Activated CD4-positive, alpha-beta T cell treated with anti-CD3 and anti-CD28 coated beads for 1 hour (primary cell): ENCODE data around the gene IL21R.
A peak's percentile ranks its signal among the peaks of the same experiment; 100 is the strongest.
"Not testable (repeated sequence)": the region's sequence is repeated elsewhere in the genome, so short reads cannot be mapped to it uniquely, and the experiment has no call there.

Source experiments
- DNase-seq: peaks from one replicate; pipeline ENCODE4 v3.0.0-alpha.2; 2020

IL21R gene

DNA sequence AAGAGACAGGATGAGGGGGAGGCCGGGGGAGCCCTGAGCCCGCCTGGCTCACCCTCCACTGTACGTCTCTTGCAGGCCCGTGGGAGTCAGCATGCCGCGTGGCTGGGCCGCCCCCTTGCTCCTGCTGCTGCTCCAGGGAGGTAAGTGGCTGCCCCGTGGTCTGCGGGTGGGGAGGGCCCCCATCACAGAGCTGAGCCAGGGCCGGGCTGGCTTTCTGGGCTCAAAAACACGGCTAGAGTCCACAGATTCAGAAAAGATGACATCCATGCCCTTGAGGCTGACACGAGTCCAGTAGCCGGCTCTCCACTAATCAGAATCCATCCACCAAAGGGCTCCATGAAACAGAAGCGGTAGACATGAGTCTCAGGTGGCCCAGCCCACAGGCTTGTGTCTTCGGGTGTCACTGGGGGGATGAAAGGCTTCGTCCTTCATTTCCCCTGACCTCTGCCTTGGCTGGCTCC is 28.0 kb downstream of the IL21R start:
- peak; percentile 5 for DNase-seq

DNA sequence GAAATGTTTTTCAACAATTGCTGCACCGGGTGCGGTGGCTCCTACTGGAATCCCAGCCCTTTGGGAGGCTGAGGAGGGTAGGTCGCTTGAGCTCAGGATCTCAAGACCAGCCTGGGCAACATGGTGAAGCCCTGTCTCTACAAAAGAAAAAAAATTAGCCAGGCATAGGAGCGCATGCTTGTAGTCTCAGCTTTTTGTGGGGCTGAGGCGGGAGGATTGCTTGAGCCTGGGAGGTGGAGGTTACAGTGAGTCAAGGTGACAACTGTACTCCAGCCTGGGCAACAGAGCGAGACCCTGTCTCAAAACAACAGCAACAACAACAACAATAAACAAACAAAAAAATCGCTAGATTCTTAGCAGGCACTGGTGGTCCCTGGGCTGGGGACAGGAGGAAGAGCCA is 28.5 kb downstream of the IL21R start:
- DNase-seq: no peak

DNA sequence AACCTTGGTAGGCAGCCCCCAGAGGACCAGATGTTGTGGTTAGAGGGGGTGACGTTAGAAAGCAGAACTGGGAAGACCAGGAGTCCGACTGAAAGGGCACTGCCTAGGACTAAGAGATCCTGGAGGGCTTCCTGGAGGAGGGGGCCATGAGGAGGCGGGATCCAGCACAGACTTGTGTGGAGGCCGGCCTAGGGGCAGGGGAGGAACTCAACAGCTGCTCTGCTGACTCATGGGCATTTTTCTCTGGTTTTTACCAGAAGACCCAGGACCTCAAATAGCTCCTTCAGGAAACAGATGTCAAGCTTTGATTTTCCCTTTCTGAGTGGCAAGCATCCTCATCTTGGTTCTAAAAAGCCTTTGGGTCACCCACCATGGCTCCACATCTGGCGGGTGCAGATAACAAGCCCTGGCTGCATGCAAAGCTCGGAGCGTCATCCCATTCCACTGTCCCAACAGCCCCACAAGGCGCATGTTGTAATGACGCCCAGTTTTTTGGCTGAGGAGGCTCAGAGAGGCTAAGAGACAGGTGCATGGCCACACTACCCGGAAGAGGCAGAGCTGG is 29.0 kb downstream of the IL21R start:
- DNase-seq: peak; percentile 5

DNA sequence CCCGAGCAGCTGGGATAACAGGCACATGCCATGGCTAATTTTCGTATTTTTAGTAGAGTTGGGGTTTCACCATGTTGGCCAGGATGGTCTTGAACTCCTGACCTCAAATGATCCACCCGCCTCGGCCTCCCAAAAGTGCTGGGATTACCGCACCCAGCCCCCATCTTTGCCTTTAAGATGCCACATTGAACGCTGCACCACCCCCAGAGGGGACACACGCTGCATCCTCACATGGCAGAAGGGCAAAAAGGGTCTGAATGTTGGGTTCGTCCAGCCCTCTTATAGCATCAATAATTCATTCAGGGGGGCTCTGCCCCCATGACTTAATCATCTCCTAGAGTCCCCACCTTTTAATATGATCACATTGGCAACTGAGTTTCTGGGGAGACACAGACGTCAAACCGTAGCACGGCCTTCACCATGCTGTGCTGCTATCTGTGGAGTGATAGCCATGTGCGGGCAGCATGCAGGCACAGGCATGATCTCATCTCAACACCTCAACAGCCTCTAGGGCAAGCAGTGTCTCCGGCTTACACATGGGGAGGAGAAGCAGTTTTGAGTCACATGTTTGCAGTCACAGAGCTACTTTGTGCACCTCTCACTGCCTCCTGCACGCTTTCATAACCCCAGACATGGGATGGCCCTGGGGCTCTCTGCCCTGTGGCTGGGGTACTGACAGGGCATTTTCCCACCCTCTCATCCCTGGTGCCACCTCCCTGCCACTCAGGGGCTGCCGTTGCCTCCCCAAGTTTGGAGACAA is 30.0 kb downstream of the IL21R start:
- no peak for DNase-seq

DNA sequence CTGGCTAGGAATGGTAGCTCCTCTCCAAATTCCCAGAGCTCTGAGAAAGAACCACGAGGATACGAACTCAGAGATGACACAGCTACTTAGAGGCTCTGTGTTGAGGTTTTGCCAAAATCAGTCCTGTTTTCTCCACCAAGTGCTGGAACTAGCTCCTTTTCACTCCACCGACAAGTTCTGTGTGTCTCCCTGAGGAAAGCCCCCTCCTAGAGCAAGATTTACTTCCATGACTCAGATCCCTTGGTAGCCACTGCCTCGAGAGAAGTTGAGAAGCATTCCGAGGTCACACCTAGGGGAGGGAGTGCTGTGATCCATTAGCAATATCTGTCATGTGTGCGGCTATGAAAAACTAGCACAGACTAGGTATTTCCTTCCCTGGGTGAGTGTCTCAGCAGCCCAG is 30.6 kb downstream of the IL21R start:
- no peak for DNase-seq

DNA sequence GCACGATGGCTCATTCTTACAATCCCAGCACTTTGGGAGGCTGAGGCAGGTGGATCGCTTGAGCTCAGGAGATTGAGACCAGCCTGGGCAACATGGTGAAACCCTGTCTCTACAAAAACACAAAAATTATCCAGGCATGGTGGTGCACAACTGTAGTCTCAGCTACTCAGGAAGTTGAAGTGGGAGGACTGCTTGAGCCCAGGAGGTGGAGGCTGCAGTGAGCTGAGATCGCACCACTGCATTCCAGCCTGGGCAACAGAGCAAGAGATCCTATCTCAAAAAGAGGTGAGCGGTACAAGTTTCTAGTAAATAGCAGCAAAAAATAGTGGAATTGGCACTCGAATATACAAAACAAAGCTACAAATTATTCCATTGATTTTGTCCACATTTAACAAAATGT is 31.2 kb downstream of the IL21R start:
- not testable (repeated sequence) for DNase-seq

DNA sequence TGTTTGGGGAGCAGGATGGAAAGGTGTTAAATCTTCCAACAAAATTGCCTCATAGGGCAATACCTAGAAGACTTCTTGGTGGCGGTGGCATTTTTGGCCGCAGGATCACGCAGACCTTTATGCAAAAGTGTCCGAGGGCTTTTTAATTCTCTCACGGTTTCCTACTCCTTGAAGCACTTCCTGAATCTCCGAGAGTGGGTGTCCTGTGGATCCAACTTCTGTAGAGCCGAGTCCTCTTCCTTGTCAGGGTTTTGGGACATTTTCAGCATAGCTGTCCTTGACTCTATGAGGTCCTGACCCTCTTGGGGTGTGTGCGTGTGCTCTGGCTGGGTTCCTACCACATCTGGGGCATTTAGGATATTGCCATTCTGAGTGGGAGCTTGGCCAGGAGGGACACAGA is 31.7 kb downstream of the IL21R start:
- no peak for DNase-seq

DNA sequence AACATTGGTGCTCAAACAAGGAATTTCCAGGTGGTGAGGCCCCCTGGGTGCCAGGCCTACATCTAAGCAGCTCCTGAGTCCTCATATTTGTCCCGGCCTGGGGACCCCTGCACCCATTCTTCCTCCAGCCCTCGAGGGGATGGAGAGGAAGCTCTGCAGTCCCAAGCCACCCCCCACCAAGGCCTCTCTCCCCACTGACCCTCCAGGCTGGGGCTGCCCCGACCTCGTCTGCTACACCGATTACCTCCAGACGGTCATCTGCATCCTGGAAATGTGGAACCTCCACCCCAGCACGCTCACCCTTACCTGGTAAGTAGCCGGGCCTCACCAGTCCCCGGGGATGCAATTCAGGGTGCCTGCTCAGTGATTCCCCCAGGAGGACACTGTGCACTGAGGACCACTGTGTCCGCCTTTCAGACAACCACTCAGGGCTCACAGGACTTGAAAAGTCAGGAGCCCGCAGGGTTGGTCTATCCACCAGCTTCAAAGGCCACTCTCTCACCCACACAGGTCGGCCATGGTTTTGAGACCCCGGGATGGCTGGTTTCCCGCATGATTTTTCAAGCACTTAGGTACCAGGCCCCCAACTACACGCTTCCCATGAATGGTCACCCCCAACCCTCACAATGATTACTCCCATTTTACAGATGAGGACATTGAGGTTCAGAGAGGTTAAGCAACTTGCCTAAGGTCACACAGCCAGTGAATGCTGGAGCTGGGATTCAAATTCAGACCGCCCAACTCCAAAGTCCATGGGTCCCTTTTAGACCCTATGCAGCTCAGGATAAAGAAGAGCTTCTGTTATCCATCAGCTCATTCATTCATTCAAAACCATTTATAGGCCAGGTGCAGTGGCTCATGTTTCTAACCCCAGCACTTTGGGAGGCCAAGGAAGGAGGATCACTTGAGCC is 32.4 kb downstream of the IL21R start:
- DNase-seq: no peak

DNA sequence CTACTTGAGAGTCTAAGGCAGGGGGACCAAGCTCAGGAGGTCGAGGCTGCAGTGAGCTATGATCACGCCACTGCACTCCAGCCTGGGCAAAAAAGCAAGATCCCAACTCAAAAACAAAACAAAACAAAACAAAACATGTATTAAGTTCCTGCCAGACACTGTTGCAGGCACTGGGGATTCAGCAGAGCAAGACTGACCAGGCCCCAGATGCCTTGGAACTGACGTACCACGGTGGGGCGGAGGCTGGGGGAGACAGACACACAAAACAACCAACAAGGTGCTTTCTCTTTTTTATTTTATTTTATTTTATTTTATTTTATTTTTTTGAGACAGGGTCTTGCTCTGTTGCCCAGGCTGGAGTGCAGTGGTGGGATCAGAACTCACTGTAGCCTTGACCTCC is 33.2 kb downstream of the IL21R start:
- not testable (repeated sequence) for DNase-seq

DNA sequence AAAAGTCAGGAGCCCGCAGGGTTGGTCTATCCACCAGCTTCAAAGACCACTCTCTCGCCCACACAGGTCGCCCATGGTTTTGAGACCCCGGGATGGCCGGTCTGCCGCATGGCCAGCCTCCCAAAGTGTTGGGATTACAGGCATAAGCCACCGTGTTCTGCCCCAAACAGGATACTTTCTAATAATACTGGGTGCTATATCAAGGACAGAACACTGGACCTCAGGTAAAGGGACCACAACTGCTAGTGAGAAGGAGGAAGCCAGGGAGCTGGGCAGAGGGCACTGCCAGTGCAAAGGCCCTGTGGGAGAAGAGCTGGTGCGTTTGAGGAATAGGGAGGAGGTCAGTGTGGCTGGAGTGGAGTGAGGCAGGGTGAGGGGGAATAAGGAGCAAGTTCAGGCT is 34.1 kb downstream of the IL21R start:
- DNase-seq: peak; percentile 2

DNA sequence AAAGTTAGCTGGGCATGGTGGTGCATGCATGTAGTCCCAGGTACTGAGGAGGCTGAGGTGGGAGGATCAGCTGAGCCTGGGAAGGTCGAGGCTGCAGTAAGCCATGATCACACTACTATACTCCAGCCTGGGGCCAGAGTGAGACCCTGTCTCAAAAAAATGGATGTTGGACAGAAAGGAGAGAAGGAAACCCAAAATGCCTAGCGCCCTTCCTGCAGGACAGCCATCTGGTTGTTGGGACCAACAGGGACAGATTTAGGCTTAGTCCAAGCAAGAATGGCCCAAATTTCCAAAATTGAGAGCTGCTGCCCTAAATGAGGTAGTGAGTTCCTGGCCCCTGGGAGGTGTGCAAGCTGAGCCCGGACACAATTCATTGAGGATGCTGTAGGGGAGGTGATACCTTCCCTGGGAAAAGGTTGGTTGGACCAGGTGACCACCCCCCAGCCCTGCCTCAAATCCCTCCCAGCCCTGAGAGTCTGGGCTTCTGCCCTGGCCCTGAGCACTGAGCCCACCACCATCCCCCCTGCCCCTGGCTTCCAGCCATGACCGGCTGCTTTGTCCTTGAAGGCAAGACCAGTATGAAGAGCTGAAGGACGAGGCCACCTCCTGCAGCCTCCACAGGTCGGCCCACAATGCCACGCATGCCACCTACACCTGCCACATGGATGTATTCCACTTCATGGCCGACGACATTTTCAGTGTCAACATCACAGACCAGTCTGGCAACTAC is 35.1 kb downstream of the IL21R start:
- DNase-seq: no peak

DNA sequence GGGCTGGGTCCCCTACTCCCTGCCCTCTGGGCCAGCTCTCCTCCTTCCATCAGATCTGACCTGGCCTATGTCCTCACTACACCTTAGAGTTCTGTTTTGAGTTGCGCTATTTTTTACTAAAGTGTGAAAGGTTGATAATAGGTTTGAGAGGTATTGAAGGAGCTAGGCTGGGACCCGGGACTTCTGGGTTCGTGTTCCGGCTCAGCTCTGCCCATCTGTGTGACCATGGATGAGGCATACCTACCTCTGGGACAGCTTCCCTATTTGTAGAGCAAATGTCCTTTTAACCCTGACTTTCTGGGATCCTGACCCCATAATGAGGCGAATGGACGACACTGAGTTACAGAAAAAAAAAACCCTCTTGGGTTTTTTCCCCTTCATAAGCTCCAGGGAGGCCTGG is 36.0 kb downstream of the IL21R start:
- DNase-seq: no peak

DNA sequence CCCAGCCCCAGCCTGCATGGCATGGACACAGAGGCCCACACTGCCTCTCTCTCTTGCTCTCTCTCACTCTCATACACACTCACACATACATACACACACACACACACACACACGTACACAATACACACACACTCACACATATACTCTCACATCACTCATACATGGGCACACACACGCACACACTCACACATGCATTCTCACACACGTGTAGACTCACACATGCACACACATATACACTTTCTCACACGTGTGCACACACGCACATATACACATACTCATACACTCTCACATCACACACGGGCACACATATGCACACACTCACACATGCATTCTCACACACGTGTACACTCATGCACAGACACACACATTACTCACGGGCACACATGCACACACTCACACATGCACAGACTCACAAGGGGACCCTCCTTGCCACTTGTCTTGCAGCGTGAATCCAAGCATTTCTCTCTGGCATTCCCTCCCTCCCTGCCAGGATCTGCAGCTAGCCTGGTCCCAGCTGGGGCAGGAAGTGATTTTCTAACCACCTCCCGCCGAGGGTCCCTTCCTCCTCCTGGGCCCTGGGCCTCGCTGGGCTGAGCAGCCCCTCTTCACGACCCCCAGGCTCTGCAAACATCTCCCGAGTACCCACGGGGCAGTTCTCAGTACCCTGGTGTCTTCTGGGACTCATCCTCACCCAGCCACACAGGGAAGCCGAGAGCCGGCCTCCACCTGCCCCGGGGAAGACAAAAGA is 37.5 kb downstream of the IL21R start:
- DNase-seq: no peak

DNA sequence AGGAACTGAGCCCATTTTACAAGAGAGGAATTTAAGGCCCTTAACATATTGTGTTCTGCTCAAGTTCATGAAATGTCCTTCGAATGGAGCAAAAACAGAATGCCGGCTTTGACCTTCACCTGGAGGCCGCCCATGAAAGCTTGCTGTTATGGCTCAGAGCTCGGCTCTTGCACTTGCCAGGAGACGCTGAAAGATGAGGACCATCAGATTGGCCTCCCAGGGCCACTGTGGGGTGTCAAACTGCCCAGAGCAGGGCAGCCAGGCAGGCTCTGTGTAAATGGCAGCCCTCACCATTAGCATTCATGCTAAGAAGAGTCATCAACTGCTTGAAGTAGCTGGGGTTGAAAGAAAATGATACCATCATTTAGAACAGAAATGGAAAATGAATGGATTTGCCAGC is 39.3 kb downstream of the IL21R start:
- DNase-seq: no peak

DNA sequence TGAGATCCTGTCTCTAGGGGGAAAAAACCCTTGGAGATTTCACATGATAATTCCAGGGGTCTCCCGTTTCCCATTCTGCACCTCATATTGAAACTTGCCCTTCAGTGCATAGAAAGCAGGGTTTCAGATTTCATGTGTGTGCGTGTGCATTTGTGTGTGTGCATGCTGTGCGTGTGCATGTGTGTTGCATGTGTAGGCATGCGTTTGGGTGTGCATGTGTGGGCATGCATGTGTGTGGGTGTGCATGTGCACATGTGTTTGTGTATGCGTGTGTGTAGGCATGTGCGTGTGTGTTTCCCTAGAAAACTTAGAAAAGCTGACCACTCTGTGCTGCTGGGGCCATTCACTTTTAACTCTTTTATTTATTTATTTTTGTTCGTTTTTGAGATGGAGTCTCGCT is 40.0 kb downstream of the IL21R start:
- no peak for DNase-seq

DNA sequence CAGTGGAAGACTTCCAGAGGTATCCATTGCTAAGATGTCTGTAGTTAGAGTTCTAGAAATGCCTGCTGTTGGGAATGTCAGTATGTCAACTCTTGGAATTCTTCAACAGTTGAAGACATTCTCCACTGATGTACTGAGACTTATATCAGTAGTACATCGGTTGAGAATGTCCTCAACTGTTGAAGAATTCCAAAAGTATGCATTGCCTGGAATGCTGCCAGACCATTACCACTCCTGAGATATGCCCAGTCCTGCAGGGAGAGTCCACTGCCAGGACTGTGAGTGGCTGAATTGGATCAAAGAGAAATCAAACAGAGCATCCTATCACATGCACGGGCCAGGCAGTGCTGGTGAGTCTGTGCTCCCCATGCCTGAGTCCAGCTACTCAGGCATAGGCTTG is 42.0 kb downstream of the IL21R start:
- no peak for DNase-seq

DNA sequence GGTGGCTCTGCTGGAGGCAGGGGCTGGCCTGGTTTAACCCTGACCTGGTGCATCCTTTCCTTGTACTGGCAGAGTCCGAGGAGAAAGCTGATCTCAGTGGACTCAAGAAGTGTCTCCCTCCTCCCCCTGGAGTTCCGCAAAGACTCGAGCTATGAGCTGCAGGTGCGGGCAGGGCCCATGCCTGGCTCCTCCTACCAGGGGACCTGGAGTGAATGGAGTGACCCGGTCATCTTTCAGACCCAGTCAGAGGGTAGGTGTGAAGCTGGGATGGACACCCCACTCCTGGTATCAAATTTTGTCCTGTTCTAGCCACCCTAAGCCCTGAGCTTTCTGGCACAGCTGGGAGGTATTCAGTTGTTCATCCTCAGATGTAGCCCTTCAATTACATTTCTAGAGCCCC is 42.5 kb downstream of the IL21R start:
- no peak for DNase-seq

DNA sequence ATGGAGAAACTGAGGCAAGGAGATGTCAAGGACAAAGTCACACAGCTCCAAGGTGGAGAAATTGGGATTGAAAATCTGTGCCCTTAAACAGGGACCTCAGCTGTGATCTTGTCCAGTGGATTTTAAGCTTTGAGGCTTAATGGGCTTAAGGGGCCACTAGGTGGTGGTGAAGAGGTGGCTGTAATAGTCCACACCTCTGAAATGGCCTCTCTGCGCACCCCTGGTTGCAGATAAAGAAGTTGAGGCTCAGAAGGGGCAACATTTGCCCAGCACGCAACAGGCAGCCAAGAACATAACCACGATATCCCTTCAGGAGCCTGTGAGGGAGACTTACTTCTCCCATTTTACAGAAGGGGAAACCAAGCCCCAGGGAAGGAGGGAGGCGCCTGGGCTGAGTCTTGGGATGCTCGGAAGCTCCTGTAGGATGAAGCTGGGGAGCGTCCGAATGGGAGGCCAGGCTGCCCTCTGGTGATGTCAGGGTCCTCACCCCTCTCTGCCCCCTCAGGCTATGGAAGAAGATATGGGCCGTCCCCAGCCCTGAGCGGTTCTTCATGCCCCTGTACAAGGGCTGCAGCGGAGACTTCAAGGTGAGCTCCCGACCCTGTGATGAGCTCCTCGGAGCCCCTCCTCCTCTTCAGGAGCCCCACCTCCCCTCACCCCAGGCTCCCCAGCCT is 43.7 kb downstream of the IL21R start:
- DNase-seq: no peak

DNA sequence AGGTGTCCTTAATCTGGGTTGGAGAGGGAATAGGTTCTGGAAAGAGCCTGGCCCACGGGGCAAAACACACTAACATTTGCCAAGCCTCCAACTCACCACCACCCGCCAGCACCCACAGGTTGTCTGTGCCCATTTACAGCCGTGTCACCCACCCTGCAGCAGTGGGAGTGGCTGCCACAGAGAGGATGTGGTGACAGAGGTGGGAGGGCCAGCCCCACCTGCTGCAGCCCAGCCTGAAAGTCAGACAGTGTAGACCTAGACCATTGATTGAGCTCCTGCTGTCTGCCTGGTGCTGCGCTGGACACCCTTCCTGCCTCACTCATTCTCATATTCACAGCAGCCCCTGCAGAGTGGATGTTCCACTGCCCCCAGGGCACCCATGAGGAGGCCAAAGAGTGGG is 44.7 kb downstream of the IL21R start:
- peak; percentile 68 for DNase-seq

DNA sequence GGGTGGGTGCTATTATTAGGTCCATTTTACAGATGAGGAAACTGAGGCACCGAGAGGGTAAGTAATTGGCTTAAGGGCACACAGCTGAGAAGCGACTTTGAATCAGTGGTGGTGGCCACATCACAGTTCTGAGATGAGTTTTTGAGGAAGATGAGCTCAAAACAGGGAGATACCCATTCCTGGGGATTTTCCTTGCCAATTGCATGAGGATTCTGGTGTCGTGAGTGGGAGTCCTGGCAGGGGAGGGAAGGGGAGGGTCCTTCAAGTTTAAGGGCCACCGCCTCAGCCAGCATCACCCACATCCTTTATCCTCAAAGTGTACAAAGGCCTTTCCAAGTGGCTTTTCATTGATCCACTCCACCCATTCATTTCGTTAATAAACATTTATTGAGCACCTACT is 45.3 kb downstream of the IL21R start:
- DNase-seq: no peak

DNA sequence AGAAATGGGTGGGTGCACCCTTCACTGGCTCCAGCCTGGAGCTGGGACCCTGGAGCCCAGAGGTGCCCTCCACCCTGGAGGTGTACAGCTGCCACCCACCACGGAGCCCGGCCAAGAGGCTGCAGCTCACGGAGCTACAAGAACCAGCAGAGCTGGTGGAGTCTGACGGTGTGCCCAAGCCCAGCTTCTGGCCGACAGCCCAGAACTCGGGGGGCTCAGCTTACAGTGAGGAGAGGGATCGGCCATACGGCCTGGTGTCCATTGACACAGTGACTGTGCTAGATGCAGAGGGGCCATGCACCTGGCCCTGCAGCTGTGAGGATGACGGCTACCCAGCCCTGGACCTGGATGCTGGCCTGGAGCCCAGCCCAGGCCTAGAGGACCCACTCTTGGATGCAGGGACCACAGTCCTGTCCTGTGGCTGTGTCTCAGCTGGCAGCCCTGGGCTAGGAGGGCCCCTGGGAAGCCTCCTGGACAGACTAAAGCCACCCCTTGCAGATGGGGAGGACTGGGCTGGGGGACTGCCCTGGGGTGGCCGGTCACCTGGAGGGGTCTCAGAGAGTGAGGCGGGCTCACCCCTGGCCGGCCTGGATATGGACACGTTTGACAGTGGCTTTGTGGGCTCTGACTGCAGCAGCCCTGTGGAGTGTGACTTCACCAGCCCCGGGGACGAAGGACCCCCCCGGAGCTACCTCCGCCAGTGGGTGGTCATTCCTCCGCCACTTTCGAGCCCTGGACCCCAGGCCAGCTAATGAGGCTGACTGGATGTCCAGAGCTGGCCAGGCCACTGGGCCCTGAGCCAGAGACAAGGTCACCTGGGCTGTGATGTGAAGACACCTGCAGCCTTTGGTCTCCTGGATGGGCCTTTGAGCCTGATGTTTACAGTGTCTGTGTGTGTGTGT is 46.8 kb downstream of the IL21R start:
- DNase-seq: no peak
